GM21447 (cell line): ENCODE measurements around the gene RAI14.
"Not testable (repeated sequence)": the region's sequence is repeated elsewhere in the genome, so short reads cannot be mapped to it uniquely, and the experiment has no call there.

Source experiments
- ATAC-seq: cut with Tn5 transposase; IDR thresholded peaks from one replicate; pipeline ENCODE4 v1.9.1; 2021; ENCODE audit not compliant: unreplicated experiment

RAI14 gene

DNA sequence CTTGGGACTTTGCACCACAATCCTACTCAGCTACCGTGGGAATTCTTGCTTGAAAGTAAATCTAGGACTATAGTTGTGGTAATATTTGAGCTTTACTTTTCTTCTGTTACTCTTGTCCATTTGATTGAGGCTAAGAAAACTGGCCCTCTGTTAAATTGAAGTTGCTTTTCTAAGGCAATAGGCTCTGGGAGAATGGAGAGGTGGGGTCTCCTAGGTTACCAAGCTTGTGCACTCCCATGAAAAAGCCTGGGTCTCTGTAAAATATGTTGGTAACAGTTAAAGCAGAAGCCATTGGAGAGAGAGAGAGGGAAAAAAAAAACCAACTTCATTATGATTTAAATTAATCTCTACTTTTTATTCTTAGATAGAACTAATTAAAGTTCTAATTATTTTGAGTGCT is 68.6 kb downstream of the RAI14 start:
- no peak for ATAC-seq

DNA sequence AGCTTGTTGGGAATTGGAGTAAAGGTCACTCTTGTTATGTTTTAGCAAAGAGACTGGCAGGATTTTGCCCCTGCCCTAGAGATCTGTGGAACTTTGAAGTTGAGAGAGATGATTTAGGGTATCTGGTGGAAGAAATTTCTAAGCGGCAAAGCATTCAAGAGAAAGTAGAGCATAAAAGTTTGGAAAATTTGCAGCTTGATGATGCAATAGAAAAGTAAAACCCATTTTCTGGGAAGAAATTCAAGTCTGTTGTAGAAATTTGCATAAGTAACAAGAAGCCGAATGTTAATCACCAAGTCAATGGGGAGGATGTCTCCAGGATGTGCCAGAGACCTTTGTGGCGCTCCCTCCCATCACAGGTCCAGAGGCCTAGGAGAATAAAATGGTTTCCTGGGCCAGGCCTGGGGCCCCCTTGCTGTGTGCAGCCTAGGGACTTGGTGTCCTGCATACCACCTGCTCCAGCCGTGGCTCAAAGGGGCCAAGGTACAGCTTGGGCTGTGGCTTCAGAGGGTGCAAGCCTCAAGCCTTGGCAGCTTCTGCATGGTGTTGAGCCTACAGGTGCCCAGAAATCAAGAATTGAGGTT is 71.1 kb downstream of the RAI14 start:
- ATAC-seq = not testable (repeated sequence)

DNA sequence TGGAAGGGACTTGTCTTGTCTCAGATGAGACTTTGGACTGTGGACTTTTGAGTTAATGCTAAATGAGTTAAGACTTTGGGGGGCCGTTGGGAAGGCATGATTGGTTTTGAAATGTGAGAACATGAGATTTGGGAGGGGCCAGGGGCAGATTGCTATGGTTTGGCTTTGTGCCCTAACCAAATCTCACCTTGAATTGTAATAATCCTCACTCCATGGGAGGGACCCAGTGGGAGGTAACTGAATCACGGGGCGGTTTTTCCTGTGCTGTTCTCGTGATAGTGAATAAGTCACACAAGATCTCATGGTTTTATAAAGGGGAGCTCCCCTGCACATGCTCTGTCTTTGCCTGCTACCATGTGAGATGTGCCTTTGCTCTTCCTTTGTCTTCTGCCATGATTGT is 72.1 kb downstream of the RAI14 start:
- no peak for ATAC-seq

DNA sequence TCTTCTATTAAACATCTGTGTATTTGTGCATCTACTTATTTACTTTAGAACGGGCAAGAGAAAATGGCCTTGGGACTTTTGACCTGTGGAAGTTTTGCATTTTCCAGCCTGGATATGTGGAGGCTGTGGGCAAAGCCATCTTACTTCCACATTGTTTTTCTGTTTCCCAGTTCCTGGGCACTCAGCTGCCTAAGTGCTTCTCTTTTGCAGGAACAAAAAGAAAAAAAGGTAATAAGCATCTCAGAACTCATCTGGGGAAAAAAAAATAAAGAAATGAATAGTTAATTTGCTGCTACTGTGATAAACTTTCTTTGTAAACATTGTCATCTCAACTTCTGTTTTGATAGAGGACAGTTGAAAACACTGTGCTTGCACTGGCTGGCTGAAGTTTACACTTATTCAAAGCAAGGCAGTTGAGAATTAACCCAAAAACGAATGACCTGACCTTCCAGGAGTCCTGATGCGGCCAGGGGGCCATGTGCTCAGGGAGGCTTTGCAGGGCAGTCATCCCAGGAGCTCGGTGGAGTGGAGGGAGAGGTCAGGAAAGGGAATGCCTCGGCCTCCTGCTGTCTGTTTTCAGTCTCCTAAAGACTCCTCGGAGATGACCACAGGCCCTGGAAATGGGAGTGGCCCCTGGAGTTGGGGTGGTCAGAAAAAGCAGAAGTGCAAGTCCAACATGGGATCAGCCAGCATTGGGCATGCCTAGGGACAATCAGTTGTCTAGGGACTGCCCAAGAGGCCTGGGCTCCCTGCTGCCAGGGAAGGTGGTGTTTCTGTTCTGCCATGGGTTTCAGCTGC is 75.5 kb downstream of the RAI14 start:
- no peak for ATAC-seq

DNA sequence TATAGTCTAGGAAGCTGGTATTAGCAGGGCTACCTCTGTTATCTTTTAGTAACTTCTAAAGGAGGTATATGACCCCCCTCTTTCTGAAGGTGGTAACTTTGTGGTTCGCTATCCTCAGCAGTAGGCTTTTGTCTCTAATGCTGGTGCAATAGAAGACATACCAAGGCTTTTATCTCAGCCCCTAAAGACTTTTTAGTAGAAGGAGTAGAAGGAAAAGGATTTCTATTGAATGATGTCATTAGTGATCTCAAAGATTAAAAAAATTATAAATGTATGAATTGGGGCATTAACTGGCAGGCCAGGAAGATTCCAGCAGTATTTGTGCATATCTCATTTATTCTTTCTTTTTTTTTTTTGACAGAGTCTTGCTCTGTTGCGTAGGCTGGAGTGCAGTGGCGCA is 78.2 kb downstream of the RAI14 start:
- ATAC-seq = no peak

DNA sequence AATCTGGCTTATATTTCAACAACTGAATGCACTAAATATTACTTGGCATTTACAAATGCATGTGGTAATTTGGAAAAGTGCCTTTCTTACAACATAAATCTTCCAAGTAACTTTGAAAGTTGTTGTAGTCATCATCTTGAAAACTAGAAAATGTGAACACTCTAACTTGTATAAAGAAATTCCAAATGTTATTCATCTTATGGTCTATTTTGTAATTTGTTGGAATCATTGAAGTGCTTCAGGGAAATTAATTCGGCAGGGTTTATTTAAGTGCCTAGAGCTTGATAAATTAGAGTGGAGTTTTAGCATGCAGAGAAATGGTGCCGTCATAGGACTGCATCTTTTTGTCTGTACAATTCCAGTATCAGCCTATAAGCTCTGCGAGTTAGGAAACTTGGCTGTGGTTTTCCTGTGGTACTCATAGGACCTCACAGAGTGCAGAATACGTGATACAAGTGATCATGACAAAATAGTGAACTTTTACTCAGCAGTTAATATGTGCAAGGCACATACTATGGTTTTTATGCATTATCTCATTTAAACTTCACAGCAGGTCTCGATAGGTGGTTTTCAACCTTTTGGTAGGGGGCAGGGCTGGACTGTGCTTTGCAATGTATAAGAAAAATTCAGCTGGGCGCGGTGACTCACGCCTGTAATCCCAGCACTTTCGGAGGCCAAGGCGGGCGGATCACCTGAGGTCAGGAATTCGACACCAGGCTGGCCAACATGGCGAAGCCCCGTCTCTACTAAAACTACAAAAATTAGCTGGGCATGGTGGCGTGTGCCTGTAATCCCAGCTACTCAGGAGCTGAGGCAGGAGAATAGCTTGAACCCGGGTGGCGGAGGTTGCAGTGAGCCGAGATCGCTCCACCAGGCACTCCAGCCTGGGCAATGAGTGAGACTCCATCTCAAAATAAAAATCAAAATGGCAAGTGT is 79.6 kb downstream of the RAI14 start:
- ATAC-seq = no peak

DNA sequence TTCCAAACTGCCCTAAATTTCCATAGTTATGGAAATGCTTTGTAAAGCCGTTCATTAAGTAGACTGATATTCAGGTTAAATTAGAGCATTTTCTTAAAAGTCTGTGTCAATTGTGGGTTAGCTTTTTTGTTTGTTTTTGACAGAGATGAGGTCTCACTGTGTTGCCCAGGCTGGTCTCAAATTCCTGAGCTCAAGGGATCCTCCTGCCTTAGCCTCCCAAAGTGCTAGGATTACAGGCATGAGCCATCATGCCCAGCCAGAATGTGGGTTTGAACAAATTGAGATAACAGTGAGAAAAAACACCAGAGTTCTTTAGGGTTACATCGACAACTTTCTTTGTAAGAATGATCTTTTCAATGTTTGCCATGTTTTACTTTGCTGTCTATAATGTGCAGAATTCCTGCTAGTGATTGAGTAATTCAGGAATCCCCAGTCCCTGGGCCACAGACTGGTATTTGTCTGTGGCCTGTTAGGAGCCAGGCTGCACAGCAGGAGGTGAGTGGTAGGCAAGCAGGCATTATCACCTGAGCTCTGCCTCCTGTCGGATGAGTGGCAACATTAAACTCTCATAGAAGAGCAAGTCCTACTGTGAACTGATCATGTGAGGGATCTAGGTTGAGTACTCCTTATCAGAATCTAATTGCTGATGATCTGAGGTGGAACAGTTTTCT is 80.5 kb downstream of the RAI14 start:
- ATAC-seq = no peak

DNA sequence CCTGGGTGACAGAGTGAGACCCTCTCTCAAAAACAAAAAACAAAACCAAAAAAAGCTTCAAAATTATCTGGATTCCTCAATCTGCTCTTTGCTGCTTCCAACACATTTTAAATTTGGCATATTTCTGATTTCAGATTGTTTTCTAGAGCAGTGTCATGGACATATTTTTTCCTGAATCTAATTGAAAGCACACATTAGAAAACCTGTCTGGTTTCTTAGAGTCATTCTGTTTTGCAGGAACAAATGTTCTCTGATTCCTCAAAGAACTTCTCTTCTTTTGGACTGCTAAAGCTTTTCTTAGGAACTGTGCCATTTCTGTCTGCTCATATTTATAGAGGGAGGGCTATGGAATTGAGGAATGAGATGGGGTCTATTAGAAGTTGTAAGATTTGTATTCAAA is 81.6 kb downstream of the RAI14 start:
- ATAC-seq = no peak

DNA sequence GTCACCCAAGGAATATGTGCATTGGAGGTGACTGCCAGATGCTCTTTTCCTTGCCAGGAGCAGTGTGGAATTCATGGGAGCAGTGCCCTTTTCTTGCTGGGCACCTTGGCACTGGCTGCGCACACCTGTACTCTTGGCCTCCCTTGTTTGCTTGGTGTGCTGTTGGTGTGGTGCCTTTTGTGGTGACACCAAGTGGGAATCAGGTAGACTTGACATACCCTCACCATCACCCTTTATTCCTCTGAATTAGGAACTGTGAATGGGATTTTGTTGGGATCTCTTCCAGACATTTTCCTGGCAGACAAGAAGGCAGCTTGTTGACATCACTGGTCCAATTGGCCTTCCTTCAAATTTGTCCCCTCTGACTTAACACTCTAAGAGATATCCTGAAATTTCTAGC is 82.3 kb downstream of the RAI14 start:
- ATAC-seq = no peak

DNA sequence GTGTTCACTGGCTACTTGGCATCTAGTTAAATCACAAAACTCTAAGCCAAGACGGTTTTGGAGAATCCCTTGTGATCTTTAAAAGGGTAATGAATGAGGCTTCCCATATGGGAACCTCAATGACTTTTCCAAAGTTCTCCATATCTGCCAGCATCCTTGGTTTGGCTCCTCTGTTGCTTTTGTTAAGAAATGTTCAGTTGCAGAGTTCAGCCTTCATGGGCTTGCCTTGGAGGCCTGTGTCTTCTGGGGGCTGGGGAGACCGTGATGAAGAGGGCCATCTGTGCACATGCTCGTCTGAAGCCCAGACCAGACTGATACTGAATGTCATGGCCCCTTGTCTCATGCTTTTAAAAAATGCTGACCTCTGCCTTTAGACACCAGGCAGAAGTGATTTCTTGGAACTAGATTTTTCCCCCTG is 84.3 kb downstream of the RAI14 start:
- no peak for ATAC-seq

DNA sequence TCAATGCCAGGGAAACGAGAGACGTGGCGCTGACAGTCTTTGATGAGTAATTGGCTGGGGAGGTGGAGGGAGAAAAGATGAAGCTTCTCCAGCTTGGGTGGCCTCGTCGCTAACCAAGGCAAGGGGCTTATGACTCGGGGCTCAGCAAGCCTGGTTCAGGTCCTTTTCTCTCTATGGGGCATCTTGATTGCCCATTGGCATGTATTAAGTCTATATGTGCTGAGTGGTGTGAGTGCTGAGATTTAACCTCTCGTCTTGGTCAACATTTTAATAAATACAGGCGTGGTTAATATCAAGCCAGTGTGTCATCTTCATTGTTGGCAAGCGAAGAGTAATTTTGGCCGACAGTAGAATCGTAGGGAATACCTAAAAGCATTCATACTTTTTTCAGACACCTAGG is 85.9 kb downstream of the RAI14 start:
- ATAC-seq = no peak

DNA sequence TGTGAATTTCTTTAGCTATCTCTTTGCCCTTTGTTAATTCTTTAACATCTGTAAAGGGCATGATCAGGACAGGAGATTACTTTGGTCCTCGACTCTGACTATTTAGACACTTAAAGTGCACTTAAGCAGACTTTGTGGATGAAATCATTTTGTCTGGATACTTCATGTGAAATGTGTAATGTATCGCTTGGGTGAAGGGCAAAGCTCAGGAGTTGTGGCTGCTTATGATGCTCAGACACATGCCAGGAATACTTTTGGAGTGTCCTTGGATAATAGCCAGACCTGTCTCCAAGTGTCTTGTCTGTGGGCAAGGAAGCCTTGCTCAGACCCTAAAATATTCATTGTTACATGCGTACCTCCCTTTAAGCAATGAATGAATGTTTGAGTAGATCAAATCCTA is 87.8 kb downstream of the RAI14 start:
- no peak for ATAC-seq

DNA sequence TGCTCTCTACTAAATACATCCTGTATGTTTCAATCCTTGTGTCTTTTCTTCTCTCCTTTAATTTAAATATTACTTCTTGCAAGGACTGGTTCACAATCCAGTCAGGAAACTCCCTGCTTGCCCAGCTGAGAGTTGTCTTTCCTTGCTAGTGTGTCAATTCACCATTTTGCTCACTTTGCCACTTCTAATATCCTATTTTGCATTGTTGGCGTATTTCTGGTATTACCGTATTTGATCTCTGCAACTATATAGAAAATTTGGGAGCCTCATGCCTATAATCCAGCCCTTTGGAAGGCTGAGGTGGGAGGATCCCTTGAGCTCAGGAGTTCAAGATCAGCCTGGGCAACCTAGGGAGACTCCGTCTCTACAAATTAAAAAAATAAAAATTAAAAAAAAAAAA is 92.3 kb downstream of the RAI14 start:
- ATAC-seq = no peak

DNA sequence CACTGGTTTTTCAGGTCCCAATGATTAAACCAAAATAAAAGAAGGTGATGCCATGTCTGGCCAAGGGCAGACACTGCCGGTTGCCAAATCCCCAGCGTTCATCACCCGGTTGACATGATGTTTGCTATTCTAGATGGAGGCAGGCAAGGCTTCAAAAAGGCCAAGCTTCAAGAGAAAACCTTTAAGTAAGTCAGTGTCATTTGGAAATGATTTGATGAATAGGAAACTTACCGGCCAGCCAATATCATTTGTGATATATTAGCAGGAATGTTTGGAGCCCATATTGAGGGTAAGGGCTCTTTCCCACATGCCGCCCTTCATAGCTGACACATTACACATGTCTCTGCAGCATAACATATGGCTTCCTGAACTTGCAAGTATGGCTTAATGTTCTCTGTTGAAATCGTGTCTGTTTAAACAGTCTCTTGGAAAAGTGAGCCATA is 93.3 kb downstream of the RAI14 start:
- ATAC-seq = no peak

DNA sequence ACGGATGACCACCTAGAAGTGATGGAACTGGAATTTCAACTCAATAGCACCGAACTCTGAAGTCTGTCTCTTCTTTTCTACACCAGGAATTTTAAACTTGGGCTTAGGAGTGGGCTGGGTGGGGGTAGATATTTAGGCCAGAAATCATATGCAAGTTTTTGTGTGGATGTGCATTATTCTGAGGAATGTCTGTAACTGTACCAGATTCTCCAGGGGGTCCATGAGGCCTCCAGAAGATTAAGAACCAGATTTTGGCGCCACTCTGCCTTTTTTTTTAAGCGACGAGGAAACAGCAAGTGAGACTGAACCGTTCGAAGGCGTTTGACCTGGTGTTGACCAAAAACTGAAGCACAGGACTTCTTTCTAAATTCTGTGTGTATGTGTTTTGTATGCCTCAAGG is 94.1 kb downstream of the RAI14 start:
- ATAC-seq = no peak

DNA sequence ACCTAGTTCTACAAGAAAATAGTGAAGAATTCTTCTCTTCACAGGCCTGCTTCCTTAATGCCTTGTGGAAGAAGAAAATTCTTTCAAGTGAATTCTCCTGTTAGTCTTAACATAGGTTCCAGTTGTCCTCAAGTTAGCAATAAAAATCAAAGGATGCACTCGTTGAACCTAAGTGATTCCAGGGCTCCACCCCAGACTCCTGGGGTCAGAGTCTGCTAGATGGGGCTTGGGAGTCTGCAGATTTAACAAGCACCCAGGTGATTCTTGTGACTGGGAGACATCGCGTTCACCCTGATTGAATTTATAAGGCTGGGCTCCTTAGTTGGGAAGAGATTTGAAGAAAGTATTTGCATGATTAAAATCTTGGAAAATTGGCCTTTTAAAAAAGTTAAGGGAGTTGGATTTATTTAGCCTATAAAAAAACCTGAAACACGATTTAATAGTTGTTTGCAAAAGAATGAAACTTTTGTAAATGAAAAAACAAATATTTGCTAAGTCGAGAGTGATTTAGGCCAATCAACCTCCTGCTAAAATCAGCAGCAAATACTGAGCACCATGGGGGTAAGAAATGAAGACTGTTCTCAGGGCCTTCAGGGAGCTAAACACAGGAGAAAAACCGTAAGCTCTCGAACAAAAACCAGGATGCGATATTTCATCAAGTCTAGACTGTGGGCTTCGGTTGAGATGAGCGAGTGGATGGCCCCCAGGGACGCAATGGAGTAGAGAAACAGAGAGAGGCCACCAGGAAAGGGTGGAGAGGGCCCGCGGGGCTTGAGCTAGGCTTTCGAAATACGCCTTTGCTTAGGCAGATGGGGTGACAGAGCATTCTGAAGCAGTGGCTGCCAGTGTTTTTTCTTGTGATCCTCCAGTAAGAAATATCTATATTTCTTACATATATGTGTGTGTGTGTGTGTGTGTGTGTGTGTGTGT is 95.9 kb downstream of the RAI14 start:
- no peak for ATAC-seq

DNA sequence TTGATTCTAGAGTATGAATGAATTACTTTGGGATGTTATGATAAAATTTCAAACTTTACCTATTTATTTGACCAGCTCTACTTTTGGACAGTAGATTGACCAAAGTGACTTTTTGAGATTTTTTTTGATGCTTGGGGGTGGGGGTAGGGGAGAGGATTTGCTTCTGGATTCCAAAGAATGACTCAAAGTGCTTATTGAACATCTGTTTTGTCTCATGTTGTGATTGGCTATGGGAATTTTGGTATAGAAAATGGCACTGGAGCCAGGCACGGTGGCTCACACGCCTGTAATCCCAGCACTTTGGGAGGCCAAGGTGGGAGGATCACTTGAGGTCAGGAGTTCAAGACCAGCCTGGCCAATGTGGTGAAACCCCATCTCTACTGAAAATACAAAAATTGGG is 97.1 kb downstream of the RAI14 start:
- not testable (repeated sequence) for ATAC-seq

DNA sequence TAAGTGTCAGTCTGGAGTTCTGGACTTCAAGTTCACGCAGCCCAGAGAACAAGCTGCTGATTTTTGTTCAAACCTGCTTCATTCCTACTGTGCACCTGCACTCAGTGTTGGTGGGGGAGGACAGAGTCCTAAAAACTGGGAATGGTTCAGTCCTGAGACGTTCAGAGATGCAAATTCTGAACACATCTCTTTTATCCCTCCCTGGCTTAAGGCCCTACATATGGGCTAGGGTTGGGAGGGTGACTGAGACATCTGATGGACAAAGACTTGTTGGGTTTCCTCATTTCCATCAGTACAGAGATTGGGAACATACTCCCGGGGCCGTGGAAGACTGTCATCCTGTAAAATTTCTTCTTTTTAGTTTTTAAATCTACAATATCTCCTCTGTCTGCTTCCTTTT is 99.8 kb downstream of the RAI14 start:
- no peak for ATAC-seq

DNA sequence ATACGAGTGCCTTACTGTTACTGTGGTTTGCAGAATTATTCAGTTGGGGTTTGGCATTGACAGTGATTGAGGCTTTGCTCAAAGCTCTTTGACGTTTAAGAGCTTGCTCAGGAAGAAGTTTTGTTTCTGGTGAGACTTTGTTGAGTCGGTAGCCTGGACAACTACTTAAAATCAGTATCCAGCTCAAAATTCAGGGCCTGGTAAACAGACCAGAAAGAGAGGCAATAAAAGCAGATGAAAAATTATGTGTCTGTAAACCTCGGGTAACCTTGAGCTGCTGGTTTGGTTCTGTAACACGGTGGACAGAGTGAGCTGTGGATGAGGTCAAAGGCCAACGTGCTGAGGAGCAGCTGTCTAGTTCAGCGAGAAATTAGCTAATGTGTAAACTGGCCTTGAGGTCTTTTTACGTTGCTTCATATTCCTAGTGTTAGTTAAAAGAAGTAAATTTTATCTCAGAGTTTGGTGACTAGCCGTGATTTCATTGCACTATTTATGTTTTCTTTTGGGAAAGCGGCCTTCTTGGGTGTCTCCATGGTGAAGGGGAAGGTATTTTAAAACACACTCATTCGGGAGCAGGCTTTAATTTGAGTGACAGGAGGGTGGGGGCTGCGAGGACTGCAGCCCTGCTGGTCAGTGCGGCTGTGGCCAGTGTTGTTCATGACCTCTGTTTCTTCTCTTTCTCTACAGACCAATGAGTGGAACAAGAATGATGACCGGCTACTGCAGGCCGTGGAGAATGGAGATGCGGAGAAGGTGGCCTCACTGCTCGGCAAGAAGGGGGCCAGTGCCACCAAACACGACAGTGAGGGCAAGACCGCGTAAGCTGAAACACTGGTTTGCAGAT is 100.9 kb downstream of the RAI14 start:
- no peak for ATAC-seq
